Neural cell (in vitro differentiated cells): Measurements from ENCODE around the gene MRTO4. TPM values are rescaled to one million over a fixed set of nuclear protein-coding genes. Genes with fewer than 3 reads are reported as not detected.

ENCODE experiments used
- H2AFZ ChIP-seq: fragments of 200-600, 300-800 bp; sonication (generic), shearing (Covaris generic); 2 replicates; pipeline ENCODE4 v1.6.0; 2014; ENCODE audit warnings: low read depth, mild to moderate bottlenecking, antibody characterized with exemption, low read length, moderate library complexity
- H3F3A ChIP-seq: fragments of 200-600 bp; shearing (Covaris generic); 2 replicates; pipeline ENCODE4 v1.6.1; 2016; ENCODE audit warnings: mild to moderate bottlenecking, moderate library complexity, mixed read lengths, antibody characterized with exemption, low read length; ENCODE audit not compliant: insufficient read depth, poor library complexity, severe bottlenecking
- H3K27ac ChIP-seq: fragments of 200-600, 300-800 bp; sonication (generic), shearing (Covaris generic); 2 replicates; pipeline ENCODE4 v1.5.1; 2014; ENCODE audit warnings: mild to moderate bottlenecking, low read length, moderate library complexity
- H3K27me3 ChIP-seq: fragments of 300-800, 200-600 bp; sonication (generic), shearing (Covaris generic); 2 replicates; pipeline ENCODE4 v1.6.0; 2014; ENCODE audit warnings: mild to moderate bottlenecking, low read depth, low read length, moderate library complexity; ENCODE audit not compliant: insufficient read depth
- H3K36me3 ChIP-seq: fragments of 300-800, 200-600 bp; sonication (generic), shearing (Covaris generic); 2 replicates; pipeline ENCODE4 v1.5.1; 2014; ENCODE audit warnings: mild to moderate bottlenecking, antibody characterized with exemption, low read length, moderate library complexity; ENCODE audit not compliant: insufficient read depth
- H3K4me2 ChIP-seq: fragments of 300-800, 200-600 bp; sonication (generic), shearing (Covaris generic); 2 replicates; pipeline ENCODE4 v1.6.0; 2014; ENCODE audit warnings: mild to moderate bottlenecking, low read length
- H3K4me3 ChIP-seq: fragments of 300-800, 200-600 bp; sonication (generic), shearing (Covaris generic); 2 replicates; pipeline ENCODE4 v1.5.1; 2014; ENCODE audit warnings: mild to moderate bottlenecking, low read length, moderate library complexity
- H3K79me2 ChIP-seq: fragments of 200-600 bp; shearing (Covaris generic); replicated peaks from 2 replicates; pipeline ENCODE4 v1.6.0; 2014; ENCODE audit warnings: mild to moderate bottlenecking, low read length, moderate library complexity; ENCODE audit not compliant: insufficient read depth
- H3K9ac ChIP-seq: fragments of 300-800, 200-600 bp; sonication (generic), shearing (Covaris generic); 2 replicates; pipeline ENCODE4 v1.6.1; 2016; ENCODE audit warnings: mild to moderate bottlenecking, low read length, mixed read lengths
- H3K9me2 ChIP-seq: fragments of 200-600 bp; shearing (Covaris generic); 2 replicates; pipeline ENCODE4 v1.6.1; 2016; ENCODE audit warnings: mild to moderate bottlenecking, low read length, mixed read lengths; ENCODE audit not compliant: insufficient read depth
- H3K9me3 ChIP-seq: fragments of 200-600, 300-800 bp; sonication (generic), shearing (Covaris generic); 2 replicates; pipeline ENCODE4 v1.6.1; 2016; ENCODE audit warnings: mild to moderate bottlenecking, mixed run types, low read length, moderate library complexity, mixed read lengths
- H4K20me1 ChIP-seq: fragments of 200-600 bp; shearing (Covaris generic); 2 replicates; pipeline ENCODE4 v1.6.1; 2016; ENCODE audit warnings: mild to moderate bottlenecking, mixed run types; ENCODE audit not compliant: insufficient read depth
- EP300 ChIP-seq: fragments of 450-650 bp; conservative IDR thresholded peaks from 2 replicates; pipeline ENCODE4 v1.6.1; 2014; ENCODE audit warnings: antibody characterized with exemption, mild to moderate bottlenecking, moderate library complexity; ENCODE audit not compliant: poor library complexity, severe bottlenecking
- EZH2 ChIP-seq: fragments of 200-600, 300-800 bp; shearing (Covaris generic), sonication (generic); IDR thresholded peaks from 2 replicates; pipeline ENCODE4 v1.6.1; 2014; ENCODE audit warnings: antibody characterized with exemption, low read length, borderline replicate concordance, mild to moderate bottlenecking; ENCODE audit not compliant: insufficient read depth, poor library complexity, severe bottlenecking
- MXI1 ChIP-seq: fragments of 450-650 bp; conservative IDR thresholded peaks from 2 replicates; pipeline ENCODE4 v1.6.1; 2014; ENCODE audit warnings: antibody characterized with exemption, mild to moderate bottlenecking; ENCODE audit not compliant: poor library complexity, severe bottlenecking
- POLR2AphosphoS5 ChIP-seq: IDR thresholded peaks from 2 replicates; pipeline ENCODE4 v1.6.1; 2012
- RAD21 ChIP-seq: fragments of 450-650 bp; conservative IDR thresholded peaks from 2 replicates; pipeline ENCODE4 v1.6.1; 2014; ENCODE audit warnings: antibody characterized with exemption, mild to moderate bottlenecking, moderate library complexity
- SMC3 ChIP-seq: fragments of 450-650 bp; conservative IDR thresholded peaks from 2 replicates; pipeline ENCODE4 v1.6.1; 2014; ENCODE audit warnings: antibody characterized with exemption, mild to moderate bottlenecking, moderate library complexity; ENCODE audit not compliant: poor library complexity
- TAF1 ChIP-seq: IDR thresholded peaks from 2 replicates; pipeline ENCODE4 v1.6.1; 2012; ENCODE audit warnings: low read depth
- polyA plus RNA-seq: library from polyadenylated mRNA; depleted of rRNA; stranded (reverse); fragments of >200 nt; gene quantifications from 2 replicates; pipeline ENCODE4 v1.2.3, GENCODE V29; 2014
- TF ChIP-seq, protein P1 (sequence below): fragments of 450-650 bp; IDR thresholded peaks from 2 replicates; pipeline ENCODE4 v1.5.1; 2014; ENCODE audit warnings: antibody characterized with exemption, mild to moderate bottlenecking, moderate library complexity; ENCODE audit not compliant: poor library complexity, severe bottlenecking
- TF ChIP-seq, protein P2 (sequence below): IDR thresholded peaks from 2 replicates; pipeline ENCODE4 v1.6.1; 2012; ENCODE audit warnings: borderline replicate concordance

MRTO4 gene
- polyA plus RNA-seq, 1 donor from 2014 or later, result 50.2 TPM

DNA sequence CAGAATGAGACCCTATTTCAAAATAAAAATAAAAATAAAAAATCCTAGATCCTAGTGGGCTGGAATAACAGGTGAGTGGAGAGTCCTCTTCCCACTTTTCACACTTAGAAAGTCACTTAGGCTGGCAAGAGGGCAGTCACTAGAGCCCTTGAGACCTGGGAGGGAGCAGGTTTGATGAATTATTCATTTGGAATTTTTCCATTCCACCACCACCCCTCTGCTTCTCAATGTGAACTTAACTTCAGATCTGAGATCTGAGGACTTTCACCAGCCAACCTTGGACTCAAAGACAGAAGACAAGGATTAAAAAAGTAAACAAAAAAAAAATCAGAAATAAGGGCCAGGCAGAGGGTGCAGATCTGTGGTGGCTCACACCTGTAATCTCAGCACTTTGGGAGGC lies 20.5 kb downstream of the MRTO4 start:
- no peak for TF ChIP-seq TAF1
- TF ChIP-seq SMC3, result no peak
- no peak for TF ChIP-seq MXI1
- TF ChIP-seq POLR2AphosphoS5, result no peak
- TF ChIP-seq, protein P1, sequence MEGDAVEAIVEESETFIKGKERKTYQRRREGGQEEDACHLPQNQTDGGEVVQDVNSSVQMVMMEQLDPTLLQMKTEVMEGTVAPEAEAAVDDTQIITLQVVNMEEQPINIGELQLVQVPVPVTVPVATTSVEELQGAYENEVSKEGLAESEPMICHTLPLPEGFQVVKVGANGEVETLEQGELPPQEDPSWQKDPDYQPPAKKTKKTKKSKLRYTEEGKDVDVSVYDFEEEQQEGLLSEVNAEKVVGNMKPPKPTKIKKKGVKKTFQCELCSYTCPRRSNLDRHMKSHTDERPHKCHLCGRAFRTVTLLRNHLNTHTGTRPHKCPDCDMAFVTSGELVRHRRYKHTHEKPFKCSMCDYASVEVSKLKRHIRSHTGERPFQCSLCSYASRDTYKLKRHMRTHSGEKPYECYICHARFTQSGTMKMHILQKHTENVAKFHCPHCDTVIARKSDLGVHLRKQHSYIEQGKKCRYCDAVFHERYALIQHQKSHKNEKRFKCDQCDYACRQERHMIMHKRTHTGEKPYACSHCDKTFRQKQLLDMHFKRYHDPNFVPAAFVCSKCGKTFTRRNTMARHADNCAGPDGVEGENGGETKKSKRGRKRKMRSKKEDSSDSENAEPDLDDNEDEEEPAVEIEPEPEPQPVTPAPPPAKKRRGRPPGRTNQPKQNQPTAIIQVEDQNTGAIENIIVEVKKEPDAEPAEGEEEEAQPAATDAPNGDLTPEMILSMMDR, result no peak
- TF ChIP-seq RAD21, result no peak
- TF ChIP-seq EP300, result no peak
- TF ChIP-seq, protein P2, sequence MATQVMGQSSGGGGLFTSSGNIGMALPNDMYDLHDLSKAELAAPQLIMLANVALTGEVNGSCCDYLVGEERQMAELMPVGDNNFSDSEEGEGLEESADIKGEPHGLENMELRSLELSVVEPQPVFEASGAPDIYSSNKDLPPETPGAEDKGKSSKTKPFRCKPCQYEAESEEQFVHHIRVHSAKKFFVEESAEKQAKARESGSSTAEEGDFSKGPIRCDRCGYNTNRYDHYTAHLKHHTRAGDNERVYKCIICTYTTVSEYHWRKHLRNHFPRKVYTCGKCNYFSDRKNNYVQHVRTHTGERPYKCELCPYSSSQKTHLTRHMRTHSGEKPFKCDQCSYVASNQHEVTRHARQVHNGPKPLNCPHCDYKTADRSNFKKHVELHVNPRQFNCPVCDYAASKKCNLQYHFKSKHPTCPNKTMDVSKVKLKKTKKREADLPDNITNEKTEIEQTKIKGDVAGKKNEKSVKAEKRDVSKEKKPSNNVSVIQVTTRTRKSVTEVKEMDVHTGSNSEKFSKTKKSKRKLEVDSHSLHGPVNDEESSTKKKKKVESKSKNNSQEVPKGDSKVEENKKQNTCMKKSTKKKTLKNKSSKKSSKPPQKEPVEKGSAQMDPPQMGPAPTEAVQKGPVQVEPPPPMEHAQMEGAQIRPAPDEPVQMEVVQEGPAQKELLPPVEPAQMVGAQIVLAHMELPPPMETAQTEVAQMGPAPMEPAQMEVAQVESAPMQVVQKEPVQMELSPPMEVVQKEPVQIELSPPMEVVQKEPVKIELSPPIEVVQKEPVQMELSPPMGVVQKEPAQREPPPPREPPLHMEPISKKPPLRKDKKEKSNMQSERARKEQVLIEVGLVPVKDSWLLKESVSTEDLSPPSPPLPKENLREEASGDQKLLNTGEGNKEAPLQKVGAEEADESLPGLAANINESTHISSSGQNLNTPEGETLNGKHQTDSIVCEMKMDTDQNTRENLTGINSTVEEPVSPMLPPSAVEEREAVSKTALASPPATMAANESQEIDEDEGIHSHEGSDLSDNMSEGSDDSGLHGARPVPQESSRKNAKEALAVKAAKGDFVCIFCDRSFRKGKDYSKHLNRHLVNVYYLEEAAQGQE, result no peak
- no peak for TF ChIP-seq EZH2
- Histone ChIP-seq H3K36me3 (no peaks in the 10 kb centered on the region), H3K9me2 (no peaks in the 10 kb centered on the region), H3K27me3 (no peaks in the 10 kb centered on the region), H3F3A (no peaks in the 10 kb centered on the region), H2AFZ (no peak overlapping the region), H3K27ac (no peak overlapping the region), H3K9ac (no peak overlapping the region), H4K20me1 (no peaks in the 10 kb centered on the region), H3K4me3 (no peak overlapping the region), H3K79me2 (no peaks in the 10 kb centered on the region), H3K4me2 (no peak overlapping the region), H3K9me3 (no peaks in the 10 kb centered on the region)

DNA sequence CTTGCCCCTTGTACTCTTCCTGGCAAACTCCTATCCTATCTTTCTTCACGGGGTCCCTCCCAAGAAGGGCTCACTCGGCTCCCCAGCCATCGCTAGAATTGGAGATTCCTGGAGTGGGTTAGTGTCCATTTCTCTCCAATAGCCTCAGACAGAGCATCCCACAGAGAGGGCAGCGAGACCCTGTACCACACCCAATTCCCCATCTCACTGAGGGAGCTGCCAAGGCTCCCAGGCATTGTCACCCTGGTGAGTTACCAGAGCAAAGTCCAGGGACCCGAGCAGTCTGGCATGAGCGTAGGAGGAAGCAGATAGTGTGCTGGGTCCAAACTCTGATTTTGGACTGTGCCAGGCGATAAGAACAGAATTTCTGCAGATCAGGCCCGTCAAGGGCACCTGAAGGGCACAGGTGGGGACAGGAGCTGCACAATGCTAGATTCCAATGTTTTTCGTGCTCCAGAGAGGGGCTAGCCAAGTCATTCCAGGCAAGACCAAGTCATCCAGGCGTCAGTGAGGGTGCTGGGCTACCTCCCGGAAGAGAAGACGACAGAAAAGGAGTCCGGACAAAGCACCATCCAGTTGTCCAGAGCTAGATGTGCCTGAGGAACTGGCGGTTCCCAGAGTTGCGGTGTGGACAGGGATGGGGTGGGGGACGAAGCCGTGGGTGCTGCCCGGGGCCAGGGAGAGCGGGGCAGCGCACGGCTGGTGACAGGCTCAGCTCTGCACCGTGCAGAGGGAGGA lies 21.7 kb downstream of the MRTO4 start:
- Histone ChIP-seq H3K27ac (no peak overlapping the region), H3K4me2 (no peak overlapping the region), H3K27me3 (no peaks in the 10 kb centered on the region), H3K9me3 (no peaks in the 10 kb centered on the region), H3F3A (no peaks in the 10 kb centered on the region), H3K4me3 (no peak overlapping the region), H3K79me2 (no peaks in the 10 kb centered on the region), H3K9me2 (no peaks in the 10 kb centered on the region), H2AFZ (no peak overlapping the region), H4K20me1 (no peaks in the 10 kb centered on the region), H3K36me3 (no peaks in the 10 kb centered on the region), H3K9ac (no peak overlapping the region)
- no peak for TF ChIP-seq MXI1
- no peak for TF ChIP-seq TAF1
- TF ChIP-seq, protein P1, result no peak
- no peak for TF ChIP-seq POLR2AphosphoS5
- no peak for TF ChIP-seq RAD21
- TF ChIP-seq SMC3, result no peak
- TF ChIP-seq, protein P2, result no peak
- TF ChIP-seq EZH2, result no peak
